NCI-H2227 (cell line): ENCODE results near the gene TRAPPC10.

Experiments
- DNase-seq: peaks from one replicate; lab custom pipeline; 2025; ENCODE audit not compliant: unreplicated experiment; lab: John Stamatoyannopoulos, UW

TRAPPC10 gene

DNA sequence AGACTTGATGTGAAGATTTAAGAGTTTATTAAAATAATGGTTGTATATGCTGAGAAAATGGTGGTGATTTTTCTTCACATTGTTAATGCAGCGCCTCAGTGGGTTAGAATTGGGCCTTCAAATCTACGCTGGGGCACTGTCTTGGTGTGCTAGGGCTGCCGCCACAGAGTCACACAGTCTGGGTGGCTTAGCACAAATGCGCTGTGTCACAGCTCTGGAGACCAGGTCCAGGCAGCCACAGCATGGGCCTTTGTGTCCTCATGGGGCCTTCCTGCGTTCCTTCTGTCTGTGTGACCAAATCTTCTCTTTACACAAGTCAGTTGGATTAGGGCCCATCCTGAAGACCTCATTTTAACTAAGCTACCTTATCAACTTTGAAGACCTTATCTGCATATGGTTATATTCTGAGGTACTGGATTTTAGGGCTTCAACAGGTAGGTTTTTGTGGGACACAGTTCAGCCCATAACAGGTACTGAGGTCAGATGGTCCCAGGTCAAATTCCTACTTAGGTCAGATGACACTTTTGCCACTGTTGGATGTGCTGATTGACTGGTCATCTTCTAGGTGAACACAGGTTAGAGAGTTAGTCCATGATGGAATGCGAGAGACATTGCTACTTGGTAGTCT, 17.5 kb downstream of the TRAPPC10 start:
- DNase-seq, result no peak

DNA sequence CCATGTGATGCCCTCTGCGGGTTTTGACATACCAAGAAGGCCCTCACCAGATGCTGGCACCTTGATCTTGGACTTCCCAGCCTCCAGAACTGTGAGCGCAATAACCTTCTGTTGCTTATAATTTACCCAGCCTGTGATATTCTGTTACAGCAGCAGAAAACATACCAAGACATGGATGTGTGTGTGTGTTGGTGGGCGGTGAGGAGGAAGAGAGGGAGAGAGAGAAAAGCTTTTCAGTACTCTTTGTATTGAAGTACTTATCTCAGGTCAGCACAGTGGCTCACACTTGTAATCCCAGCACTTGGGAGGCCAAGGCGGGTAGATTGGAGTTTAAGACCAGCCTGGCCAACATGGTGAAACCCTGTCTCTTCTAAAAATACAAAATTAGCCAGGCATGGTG, 23.1 kb downstream of the TRAPPC10 start:
- no peak for DNase-seq

GRCh38 chr21:44038063-44038462, 26.0 kb downstream of the TRAPPC10 start:
- DNase-seq, result no peak

GRCh38 chr21:44039828-44040227, 27.7 kb downstream of the TRAPPC10 start:
- DNase-seq, result no peak

DNA sequence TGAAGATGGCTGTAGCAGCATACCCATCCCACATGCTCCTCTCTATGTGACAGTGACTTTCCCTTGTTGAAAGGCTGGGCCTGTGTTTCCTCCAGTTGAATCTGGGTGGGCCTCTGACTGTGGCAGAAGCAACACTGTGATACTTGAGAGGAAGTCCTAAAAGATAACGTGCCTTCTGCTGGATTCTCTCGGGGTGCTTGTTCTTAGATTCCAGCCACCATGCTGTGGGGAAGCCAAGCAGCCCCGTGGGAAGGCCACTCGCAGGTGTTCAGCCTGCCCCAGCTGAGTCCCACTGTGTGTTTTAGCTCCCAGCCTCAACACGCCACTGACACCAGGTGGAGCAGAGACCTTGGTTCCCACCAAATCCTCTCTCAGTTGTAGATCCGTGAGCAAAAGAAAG, 31.5 kb downstream of the TRAPPC10 start:
- no peak for DNase-seq

DNA sequence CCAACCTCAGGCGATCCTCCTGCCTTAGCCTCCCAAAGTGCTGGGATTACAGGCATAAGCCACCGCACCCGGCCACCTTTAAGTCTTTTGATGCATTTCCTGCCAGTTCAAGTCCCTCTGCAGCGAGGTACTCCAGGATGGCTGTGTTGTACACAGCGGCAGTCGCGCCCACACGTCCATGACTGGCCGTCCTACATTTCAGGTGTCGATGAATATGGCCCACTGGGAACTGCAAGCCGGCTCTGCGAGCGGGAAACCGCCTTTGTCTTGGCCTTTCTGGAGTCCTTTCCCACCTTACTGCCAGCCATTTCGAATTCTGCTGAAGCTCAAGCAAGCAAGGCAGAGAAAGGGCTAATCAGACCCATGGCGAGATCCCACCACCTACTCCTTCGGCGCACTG, 34.6 kb downstream of the TRAPPC10 start:
- DNase-seq, result no peak

GRCh38 chr21:44047996-44048560, 36.0 kb downstream of the TRAPPC10 start:
- DNase-seq, result no peak

DNA sequence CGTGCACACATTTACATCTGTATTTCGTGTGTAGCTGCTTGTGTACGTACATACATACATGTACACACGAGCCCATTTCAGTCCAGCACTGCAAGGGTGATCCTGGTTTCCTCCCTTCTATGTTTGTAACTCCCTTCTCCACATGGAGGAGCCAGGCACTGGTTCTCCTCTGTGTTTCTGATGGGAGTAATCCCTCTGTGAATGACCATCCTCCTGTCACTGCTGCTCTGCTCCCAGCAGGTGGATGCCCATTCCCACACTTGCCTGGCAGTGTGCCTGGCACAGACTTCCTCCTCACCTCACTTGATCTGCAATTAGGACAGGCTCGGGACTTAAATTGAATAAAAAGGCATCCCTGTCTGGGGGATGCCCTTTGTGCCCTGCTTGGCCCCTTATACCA, 37.1 kb downstream of the TRAPPC10 start:
- DNase-seq, result no peak

DNA sequence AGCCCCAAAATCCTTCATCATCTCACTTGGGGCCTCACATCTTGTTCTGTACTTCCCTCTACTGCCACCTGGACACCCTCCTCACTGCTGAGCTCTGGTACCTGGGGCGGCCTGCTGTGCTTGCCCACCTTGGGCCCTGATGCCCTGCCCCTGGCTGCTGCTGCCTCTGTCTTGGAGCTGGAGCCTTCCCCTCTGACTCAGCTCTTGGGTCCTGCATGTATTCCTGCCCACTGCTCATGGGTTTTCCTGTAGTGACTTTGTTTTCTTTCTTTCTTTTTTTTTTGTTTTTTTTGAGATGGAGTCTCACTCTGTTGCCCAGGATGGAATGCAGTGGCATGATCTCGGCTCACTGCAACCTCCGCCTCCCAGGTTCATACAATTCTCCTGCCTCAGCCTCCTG, 37.5 kb downstream of the TRAPPC10 start:
- DNase-seq, result no peak

DNA sequence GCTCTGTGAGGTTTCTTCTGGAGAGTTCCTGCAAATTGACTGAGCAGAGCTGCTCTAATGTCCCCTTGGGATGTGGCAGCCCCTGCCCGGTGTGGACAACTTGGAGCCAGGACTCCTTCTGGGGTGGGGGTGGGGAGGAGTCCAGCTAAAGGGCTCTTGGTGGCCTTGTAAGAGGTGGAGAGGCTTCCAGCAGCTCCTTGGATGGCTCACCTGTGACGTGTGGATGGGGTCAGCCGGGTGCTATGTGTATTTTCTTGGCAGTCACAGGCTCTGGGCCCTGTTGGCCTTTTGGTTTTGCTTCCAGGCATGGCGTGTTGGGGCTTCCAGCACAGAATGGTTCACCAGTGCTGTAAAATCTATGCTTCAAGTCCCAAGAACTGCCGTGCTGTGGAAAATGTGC, 38.2 kb downstream of the TRAPPC10 start:
- DNase-seq, result no peak

GRCh38 chr21:44051462-44051941, 39.4 kb downstream of the TRAPPC10 start:
- no peak for DNase-seq

- no peak for DNase-seq
Observed at GRCh38 chr21:44052071-44052829, 40.1 kb downstream of the TRAPPC10 start.

GRCh38 chr21:44052830-44053226, 40.7 kb downstream of the TRAPPC10 start:
- DNase-seq, result no peak

- DNase-seq, result no peak
Observed at GRCh38 chr21:44053567-44053966, 41.5 kb downstream of the TRAPPC10 start.

DNA sequence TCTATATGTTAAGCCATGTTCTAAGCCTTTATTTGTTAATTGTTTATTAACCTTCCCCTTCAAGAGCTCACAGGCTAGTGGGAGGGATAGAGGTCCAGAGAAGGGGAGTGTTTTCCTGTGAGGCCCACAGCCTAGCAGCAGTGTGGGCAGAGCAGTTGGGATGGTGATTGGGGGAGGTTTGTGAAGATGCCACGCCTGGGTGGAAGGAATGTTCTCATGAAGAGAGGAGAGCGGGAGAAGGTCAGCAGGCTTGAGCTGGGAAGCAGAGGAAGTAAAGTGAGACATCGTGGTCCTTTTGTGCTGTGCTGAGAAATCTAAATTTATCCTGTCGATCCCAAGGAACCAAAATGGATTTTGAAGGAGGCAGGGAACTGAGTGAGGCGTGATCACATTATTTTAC, 42.6 kb downstream of the TRAPPC10 start:
- DNase-seq, result no peak

DNA sequence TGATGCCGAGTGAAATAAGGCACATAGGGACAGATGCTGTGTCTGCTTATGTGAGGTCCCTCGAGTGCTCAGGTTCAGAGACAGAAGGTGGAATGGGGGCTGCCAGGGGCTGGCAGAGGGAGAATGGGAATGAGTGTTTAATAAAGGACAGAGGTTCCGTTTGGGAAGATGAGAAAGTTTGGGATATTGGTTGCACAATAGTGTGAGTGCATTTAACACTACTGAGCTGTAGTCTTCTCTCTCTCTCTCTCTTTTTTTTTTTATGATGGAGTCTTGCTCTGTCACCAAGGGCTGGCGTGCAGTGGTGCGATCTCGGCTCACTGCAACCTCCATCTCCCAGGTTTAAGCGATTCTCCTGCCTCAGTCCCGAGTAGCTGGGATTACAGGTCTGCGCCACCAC, 44.9 kb downstream of the TRAPPC10 start:
- no peak for DNase-seq

- no peak for DNase-seq
Observed at GRCh38 chr21:44057960-44058651, 46.0 kb downstream of the TRAPPC10 start.

DNA sequence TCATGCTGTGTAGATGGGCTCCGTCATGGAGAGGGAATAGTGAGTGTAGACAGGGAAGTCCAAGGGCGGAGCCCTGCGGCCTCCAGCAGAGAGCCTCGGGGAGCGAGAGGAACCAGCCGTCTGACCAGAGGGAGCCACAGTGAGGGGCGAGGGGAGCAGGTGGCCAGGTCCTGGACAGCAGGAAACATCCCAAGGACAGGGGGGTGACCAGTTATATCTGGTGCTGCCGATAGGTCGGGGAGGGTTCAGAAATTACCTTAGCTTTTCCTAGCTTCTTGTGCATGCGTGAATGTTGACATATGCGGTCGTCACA, 46.5 kb downstream of the TRAPPC10 start:
- DNase-seq, result no peak

DNA sequence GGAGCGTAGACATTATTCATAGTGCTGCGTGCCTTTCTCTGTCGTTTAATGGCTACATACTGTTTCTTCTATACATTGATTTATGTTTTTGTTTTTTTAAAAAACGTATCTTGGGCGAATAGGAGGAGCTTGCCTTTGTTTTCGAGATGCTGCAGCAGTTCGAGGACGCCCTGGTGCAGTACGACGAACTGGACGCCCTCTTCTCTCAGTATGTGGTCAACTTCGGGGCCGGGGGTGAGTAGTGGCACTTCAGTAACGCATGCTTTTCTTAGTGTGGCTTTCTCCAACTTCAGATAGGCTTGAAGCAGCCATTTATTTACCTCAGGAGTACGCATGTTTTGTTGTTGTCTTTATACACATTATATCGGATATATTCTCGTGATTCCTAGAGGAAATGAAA, 46.9 kb downstream of the TRAPPC10 start:
- no peak for DNase-seq

GRCh38 chr21:44059710-44060109, 47.6 kb downstream of the TRAPPC10 start:
- DNase-seq, result no peak

GRCh38 chr21:44062380-44062779, 50.3 kb downstream of the TRAPPC10 start:
- DNase-seq, result no peak
